Central memory CD8-positive, alpha-beta T cell (primary cell): Measurements from ENCODE around the gene ELFN2.
"Not testable (repeated sequence)": the region's sequence is repeated elsewhere in the genome, so short reads cannot be mapped to it uniquely, and the experiment has no call there.

ENCODE experiments used
- ATAC-seq: fragments of 150-1000 bp; cut with Tn5 transposase; replicated peaks from 2 replicates; pipeline ENCODE4 v1.10.0; 2022; ENCODE audit warnings: mild to moderate bottlenecking, moderate FRiP score, moderate number of reproducible peaks; ENCODE audit not compliant: poor library complexity, severe bottlenecking; ENCODE audit errors: extremely low read depth
- DNase-seq, 2 donors: peaks; one replicate each; pipeline ENCODE4 v3.0.0; 2021; ENCODE audit warnings: low spot score in 2 of 2
- H3K27ac Mint-ChIP-seq: one replicate; pipeline ENCODE4 v1.8.0; 2022; ENCODE audit warnings: low read depth, mild to moderate bottlenecking, moderate library complexity, mixed read lengths
- H3K27me3 Mint-ChIP-seq: one replicate; pipeline ENCODE4 v1.8.0; 2022; ENCODE audit warnings: mixed read lengths
- H3K36me3 Mint-ChIP-seq: one replicate; pipeline ENCODE4 v1.8.0; 2022; ENCODE audit warnings: mild to moderate bottlenecking, moderate library complexity, mixed read lengths; ENCODE audit not compliant: insufficient read depth
- H3K4me1 Mint-ChIP-seq: one replicate; pipeline ENCODE4 v1.8.0; 2022; ENCODE audit warnings: mixed read lengths
- H3K4me3 Mint-ChIP-seq: one replicate; pipeline ENCODE4 v1.8.0; 2022; ENCODE audit warnings: mild to moderate bottlenecking, moderate library complexity, mixed read lengths
- H3K9me3 Mint-ChIP-seq: one replicate; pipeline ENCODE4 v1.8.0; 2022; ENCODE audit warnings: mixed read lengths

ELFN2 gene

DNA sequence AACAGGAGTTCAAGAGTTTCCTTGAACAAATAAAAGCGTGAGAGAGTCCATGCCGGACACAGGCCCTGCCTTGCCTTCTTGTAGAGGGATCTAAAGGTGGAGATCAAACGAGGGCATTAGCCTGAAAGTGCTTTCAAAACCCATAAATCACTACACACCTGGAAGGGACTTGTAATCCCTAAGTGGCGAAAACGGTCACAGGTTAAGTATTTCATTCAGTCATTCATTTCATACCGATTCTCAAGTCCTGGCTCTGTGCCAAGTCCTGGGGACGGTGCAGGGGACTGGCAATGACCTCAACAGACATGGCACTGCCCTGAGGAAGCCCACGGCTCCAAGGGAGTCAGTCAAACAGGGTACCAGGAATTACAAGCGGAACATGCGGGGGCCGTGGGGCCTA is 26.6 kb downstream of the ELFN2 start:
- peaks cover 8% of the 10 kb centered on the region for H3K4me1 Mint-ChIP-seq
- no peak overlapping the region for H3K27ac Mint-ChIP-seq
- DNase-seq = no peak
- no peak overlapping the region for H3K4me3 Mint-ChIP-seq
- H3K9me3 Mint-ChIP-seq = no peaks in the 10 kb centered on the region
- H3K27me3 Mint-ChIP-seq = peaks cover 49% of the 10 kb centered on the region
- H3K36me3 Mint-ChIP-seq = peaks cover 2% of the 10 kb centered on the region
- ATAC-seq = no peak

DNA sequence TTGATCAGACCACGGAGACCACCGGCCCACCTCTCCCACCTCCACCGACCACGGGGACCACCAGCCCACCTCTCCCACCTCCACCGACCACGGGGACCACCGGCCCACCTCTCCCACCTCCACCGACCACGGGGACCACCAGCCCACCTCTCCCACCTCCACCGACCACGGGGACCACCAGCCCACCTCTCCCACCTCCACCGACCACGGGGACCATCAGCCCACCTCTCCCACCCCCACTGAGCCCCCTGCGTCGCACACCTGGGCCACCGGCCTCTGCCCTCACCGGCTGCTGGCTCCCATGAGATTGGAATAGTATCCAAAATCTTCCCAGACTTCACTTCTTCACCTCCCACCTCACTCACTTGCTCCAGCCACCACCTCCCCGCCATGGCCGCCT is 27.8 kb downstream of the ELFN2 start:
- not testable (repeated sequence) for H3K4me1 Mint-ChIP-seq, ATAC-seq, H3K4me3 Mint-ChIP-seq, H3K9me3 Mint-ChIP-seq, DNase-seq, H3K36me3 Mint-ChIP-seq, H3K27ac Mint-ChIP-seq
- H3K27me3 Mint-ChIP-seq = peaks cover 48% of the 10 kb centered on the region

GRCh38 chr22:37397226-37397625 is 30.1 kb downstream of the ELFN2 start:
- Mint-ChIP-seq H3K27me3 (peaks cover 37% of the 10 kb centered on the region), H3K36me3 (peaks cover 2% of the 10 kb centered on the region), H3K27ac (no peak overlapping the region), H3K4me1 (peaks cover 8% of the 10 kb centered on the region), H3K9me3 (no peaks in the 10 kb centered on the region), H3K4me3 (no peak overlapping the region)
- DNase-seq = no peak
- no peak for ATAC-seq

DNA sequence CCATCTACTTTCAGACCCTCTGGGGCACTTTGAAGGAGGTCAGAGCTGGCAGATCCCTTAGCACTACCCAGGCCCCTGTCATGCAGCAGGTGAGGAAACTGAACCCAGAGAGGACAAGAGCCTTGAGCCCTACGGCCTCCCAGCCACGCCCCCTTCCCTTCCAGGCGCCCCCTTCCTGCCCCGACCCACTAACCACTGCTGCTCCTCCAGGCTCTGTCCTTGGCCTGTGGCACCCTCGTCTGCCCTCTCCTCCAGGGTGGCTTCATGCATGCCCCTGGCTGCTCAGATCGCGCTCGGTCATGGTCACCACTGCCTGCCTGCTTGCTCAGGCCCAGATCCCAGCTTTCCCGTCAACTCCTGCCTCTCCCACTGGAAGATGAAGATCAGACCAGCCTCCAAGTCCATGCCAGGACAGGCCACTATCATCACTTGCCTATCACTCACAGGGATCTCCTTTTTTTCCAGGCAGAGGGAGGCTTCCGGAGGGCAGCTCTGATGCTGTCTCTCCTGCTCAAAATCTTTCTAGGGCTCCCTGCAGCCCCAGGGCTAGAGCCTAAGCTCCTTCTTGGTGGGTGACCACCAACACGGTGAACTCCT is 30.7 kb downstream of the ELFN2 start:
- Mint-ChIP-seq H3K27ac (no peak overlapping the region), H3K4me1 (peaks cover 8% of the 10 kb centered on the region), H3K9me3 (no peaks in the 10 kb centered on the region), H3K27me3 (peaks cover 37% of the 10 kb centered on the region), H3K4me3 (no peak overlapping the region), H3K36me3 (peaks cover 2% of the 10 kb centered on the region)
- DNase-seq (no peak), ATAC-seq (no peak)

DNA sequence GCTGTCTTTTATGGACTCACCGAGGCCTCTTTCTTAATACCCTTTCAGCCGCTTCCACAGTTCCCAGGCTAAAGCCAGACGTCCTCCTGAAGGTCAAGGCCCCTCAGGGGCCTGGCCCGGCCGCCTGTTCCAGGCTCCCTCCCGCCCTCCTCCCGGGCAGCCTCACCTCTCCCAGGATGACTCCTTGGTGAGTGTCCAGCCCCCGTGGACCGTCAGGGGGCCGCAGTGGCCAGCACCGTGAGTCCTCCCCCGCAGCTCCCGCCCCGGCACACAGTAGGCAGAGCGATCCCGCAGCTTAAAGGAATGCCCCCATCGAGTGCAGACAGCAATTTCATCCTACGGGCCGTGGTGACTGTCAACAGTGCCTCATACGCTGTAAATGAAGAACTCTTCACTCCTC is 32.9 kb downstream of the ELFN2 start:
- Mint-ChIP-seq H3K4me3 (no peak overlapping the region), H3K36me3 (no peaks in the 10 kb centered on the region), H3K4me1 (peaks cover 8% of the 10 kb centered on the region), H3K9me3 (no peaks in the 10 kb centered on the region), H3K27ac (no peak overlapping the region), H3K27me3 (peaks cover 37% of the 10 kb centered on the region)
- DNase-seq (no peak), ATAC-seq (no peak)

- ATAC-seq (no peak), DNase-seq (no peak)
- peaks cover 37% of the 10 kb centered on the region for H3K27me3 Mint-ChIP-seq
- H3K36me3 Mint-ChIP-seq = no peaks in the 10 kb centered on the region
- H3K4me1 Mint-ChIP-seq = peaks cover 8% of the 10 kb centered on the region
- H3K4me3 Mint-ChIP-seq = no peak overlapping the region
- no peak overlapping the region for H3K27ac Mint-ChIP-seq
- no peaks in the 10 kb centered on the region for H3K9me3 Mint-ChIP-seq
These were observed 33.5 kb downstream of the ELFN2 start for GRCh38 chr22:37393746-37394145.

GRCh38 chr22:37392721-37393328 is 34.5 kb downstream of the ELFN2 start:
- Mint-ChIP-seq H3K4me3 (no peak overlapping the region), H3K4me1 (peaks cover 8% of the 10 kb centered on the region), H3K9me3 (no peaks in the 10 kb centered on the region), H3K27me3 (peaks cover 38% of the 10 kb centered on the region), H3K27ac (no peak overlapping the region), H3K36me3 (no peaks in the 10 kb centered on the region)
- DNase-seq (no peak), ATAC-seq (no peak)

DNA sequence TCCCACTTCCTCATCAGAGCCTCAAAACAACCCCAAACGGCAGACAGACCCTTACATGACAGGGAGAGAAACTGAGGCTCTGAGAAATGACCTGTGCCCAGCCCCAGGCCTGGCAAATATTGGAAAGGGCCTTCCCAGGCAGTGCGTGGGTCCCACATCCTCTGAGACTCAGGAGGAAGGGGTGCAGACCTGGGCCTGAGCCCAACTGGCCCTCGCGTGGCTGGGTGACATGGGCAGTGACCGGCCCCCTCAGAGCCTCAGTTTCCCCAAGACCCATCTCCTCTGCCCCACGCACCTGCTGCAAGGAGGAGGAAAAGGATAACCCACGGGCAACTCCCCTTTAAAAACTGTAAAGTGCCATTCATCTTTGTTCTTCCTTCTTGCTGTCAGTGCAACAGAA is 35.6 kb downstream of the ELFN2 start:
- ATAC-seq (no peak), DNase-seq (no peak)
- H3K27ac Mint-ChIP-seq = no peak overlapping the region
- H3K4me1 Mint-ChIP-seq = peaks cover 2% of the 10 kb centered on the region
- peaks cover 39% of the 10 kb centered on the region for H3K27me3 Mint-ChIP-seq
- no peak overlapping the region for H3K4me3 Mint-ChIP-seq
- no peaks in the 10 kb centered on the region for H3K9me3 Mint-ChIP-seq
- no peaks in the 10 kb centered on the region for H3K36me3 Mint-ChIP-seq

DNA sequence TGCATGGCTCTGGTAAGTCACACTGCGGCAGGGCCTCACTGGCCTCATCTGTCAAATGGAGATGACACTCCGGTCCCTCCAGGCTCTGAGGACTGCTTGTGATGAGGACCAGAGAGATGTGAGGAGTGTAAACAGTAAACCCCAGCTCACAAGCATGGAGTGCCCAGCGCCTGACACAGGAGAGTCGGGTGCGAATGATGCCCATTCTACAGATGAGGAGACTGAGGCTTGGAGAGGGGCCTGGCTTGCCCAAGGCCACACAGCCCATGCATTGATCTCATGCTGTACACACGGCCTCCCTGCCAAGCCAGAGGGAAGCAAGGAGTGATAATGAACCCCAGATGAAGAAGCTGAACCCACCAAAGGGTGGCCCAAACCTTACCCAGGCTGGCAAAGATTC is 37.2 kb downstream of the ELFN2 start:
- ATAC-seq = no peak
- no peak for DNase-seq
- no peaks in the 10 kb centered on the region for H3K4me1 Mint-ChIP-seq
- no peaks in the 10 kb centered on the region for H3K36me3 Mint-ChIP-seq
- H3K27me3 Mint-ChIP-seq = peaks cover 35% of the 10 kb centered on the region
- no peak overlapping the region for H3K4me3 Mint-ChIP-seq
- H3K9me3 Mint-ChIP-seq = no peaks in the 10 kb centered on the region
- H3K27ac Mint-ChIP-seq = no peak overlapping the region

DNA sequence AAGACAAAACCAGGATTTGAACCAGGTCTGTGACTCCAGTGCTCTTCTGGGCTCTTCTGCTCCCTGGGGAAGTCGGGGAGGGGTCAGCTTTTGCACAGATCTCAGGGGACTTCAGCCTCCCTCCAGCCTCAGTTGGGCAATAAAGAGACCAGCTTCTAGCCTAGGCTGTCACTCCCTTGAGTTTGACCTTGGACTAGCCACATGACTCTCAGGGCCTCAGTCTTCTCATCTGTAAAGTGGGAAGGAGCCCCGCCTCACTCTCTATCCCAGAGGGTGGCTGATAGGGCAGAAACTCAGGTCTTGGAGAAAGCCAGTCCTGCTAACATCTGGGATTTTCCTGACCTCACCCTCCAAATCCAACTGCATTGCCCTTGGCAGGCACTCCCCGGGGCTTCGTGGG is 38.7 kb downstream of the ELFN2 start:
- H3K27ac Mint-ChIP-seq = peak overlapping the region; percentile 74
- no peaks in the 10 kb centered on the region for H3K4me1 Mint-ChIP-seq
- DNase-seq (no peak), ATAC-seq (no peak)
- H3K36me3 Mint-ChIP-seq = no peaks in the 10 kb centered on the region
- no peak overlapping the region for H3K4me3 Mint-ChIP-seq
- no peaks in the 10 kb centered on the region for H3K9me3 Mint-ChIP-seq
- peaks cover 38% of the 10 kb centered on the region for H3K27me3 Mint-ChIP-seq

DNA sequence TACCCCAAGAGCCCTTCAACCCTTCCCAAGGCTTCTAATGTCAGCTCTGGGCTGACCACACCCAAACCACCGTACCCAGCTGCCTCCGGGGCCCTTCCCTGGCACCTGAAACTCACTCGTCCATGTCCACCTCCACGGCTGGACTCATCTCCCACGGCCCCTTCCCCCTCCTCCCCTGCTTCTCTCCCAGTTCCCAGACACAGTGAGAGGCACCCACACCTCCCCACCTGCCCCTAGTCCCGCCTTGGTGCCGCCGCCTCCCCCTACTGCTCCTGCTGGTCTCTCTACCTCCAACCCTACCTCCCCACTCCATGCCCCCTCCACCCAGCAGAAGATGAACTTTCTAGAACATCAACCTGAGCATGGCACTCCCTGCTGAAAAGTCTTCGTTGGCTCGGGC is 39.5 kb downstream of the ELFN2 start:
- no peaks in the 10 kb centered on the region for H3K36me3 Mint-ChIP-seq
- H3K27ac Mint-ChIP-seq = peak overlapping the region; percentile 74
- no peaks in the 10 kb centered on the region for H3K9me3 Mint-ChIP-seq
- ATAC-seq (no peak), DNase-seq (no peak)
- no peaks in the 10 kb centered on the region for H3K4me1 Mint-ChIP-seq
- no peak overlapping the region for H3K4me3 Mint-ChIP-seq
- H3K27me3 Mint-ChIP-seq = peaks cover 45% of the 10 kb centered on the region

DNA sequence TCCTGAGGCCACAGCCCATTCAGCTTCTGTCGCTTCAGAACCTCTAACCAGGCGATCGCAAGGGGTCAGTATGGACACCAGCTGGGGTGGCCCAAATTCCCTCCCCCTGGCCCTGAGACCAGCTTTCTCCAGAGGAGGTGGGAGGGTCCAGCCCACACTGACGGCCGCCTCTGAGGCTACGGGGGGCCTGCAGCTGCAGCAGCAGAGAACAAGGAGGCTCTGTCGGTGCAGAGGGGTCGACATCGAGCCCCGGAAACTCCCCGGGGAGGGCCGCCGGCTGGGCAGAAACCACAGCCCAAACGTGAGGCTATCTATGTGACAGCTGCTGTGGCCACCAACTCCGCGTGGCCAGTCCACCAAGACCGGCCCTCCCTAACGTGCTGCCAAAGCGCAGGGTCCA is 40.8 kb downstream of the ELFN2 start:
- no peak overlapping the region for H3K4me3 Mint-ChIP-seq
- H3K27me3 Mint-ChIP-seq = peaks cover 55% of the 10 kb centered on the region
- no peak for DNase-seq
- H3K27ac Mint-ChIP-seq = no peak overlapping the region
- H3K4me1 Mint-ChIP-seq = no peaks in the 10 kb centered on the region
- no peaks in the 10 kb centered on the region for H3K36me3 Mint-ChIP-seq
- ATAC-seq = no peak
- H3K9me3 Mint-ChIP-seq = no peaks in the 10 kb centered on the region

DNA sequence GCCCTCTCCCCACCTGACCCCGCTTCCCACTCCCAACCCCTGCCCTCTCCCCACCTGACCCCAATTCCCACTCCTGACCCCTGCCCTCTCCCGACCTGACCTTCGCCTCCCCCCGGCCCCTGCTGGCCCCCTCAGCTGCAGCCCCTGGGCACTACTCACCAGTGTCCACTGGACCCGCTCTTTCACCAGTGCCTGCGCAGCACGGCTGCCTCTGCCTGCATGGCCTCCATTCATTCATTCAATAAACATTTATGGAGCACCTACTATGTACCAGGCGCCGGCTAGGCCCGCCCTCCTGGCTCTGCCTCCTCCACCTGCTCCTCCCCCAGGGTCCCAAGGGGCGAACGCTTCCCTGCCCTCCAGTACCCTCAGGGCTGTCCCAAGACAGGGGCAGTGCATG is 42.6 kb downstream of the ELFN2 start:
- Mint-ChIP-seq H3K27ac (no peak overlapping the region), H3K9me3 (no peaks in the 10 kb centered on the region), H3K36me3 (no peaks in the 10 kb centered on the region), H3K27me3 (peaks cover 59% of the 10 kb centered on the region), H3K4me1 (no peaks in the 10 kb centered on the region), H3K4me3 (no peak overlapping the region)
- no peak for DNase-seq
- no peak for ATAC-seq
